GM12891 (cell line): ENCODE data around the gene C5orf24.

Experiments
- DNase-seq: peaks from one replicate; pipeline ENCODE4 v3.0.0; 2011; ENCODE audit warnings: low spot score; ENCODE audit not compliant: insufficient read length
- FAIRE-seq: peaks from 2 replicates; lab custom pipeline; 2011; peaks lifted over from hg19 to GRCh38; lab: Jason Lieb, UNC
- POLR2A ChIP-seq: IDR thresholded peaks from 2 replicates; pipeline ENCODE4 v1.6.1; 2011; ENCODE audit warnings: low read depth, low read length, control low read depth
- TAF1 ChIP-seq: IDR thresholded peaks from 2 replicates; pipeline ENCODE4 v1.6.1; 2011; ENCODE audit warnings: low read depth, low read length, control low read depth

Gene C5orf24

GRCh38 chr5:134906811-134907210, 61.0 kb downstream of the C5orf24 start:
- no peak for FAIRE-seq
- TF ChIP-seq POLR2A (no peak), TAF1 (no peak)

More at GRCh38 chr5:134906811-134907210, 61.0 kb downstream of the C5orf24 start:
- DNase-seq, result no peak
